NCI-H2227 treated with DMSO at 0.1 percent for 48 hours (cell line): ENCODE results near the gene SLC18B1.

ENCODE experiments used
- DNase-seq: peaks from one replicate; lab custom pipeline; 2025; lab: John Stamatoyannopoulos, UW

SLC18B1 gene

GRCh38 chr6:132742495-132742894, 55.9 kb downstream of the SLC18B1 start:
- DNase-seq, result no peak

DNA sequence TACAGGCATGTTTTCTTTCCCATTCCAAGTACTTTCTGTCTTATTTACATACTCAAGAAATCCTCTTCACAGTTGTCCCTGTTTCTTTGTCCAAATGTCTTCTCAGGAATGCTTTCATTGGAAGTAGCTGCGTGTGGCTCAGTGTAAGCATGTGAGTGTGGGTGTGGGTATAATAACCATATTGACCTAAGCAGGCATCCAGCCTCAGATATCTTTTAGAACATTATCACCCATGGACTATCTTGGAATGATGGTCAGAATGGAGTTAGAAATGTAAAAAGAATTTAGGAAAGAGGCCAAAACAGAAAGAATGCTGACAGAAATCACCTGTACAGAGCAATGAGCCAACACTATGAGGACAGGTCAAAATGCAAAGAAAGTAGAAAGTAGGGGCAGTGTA, 57.2 kb downstream of the SLC18B1 start:
- no peak for DNase-seq

- DNase-seq, result no peak
Observed at GRCh38 chr6:132736239-132736638, 62.2 kb downstream of the SLC18B1 start.

DNA sequence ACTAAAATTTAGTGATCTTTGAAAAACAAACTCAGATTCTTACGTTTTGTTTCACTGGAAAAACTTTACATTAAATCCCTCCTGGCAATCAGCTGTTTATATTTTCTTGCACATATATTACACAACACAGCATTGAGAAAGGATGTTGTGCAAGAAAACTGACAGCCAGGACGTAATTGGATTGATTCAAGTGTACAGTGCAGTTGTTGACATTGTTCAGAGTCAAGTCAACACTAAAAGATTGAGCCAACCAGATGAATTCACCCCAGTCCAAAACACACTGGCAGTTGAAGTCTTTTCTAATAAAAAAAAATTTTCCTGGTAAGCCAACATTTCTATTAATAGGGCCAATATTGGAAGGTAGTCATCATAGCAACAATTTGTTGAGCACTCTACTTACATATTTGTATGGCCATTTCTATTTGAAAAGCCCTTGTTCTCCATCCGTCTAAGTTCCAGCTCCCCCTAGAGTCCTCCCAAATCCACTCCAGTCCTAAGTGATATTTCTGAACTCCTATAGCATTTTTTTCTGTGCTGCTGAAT, 63.7 kb downstream of the SLC18B1 start:
- no peak for DNase-seq

- DNase-seq, result no peak
Observed at GRCh38 chr6:132733814-132734213, 64.6 kb downstream of the SLC18B1 start.

GRCh38 chr6:132733283-132733682, 65.2 kb downstream of the SLC18B1 start:
- no peak for DNase-seq

DNA sequence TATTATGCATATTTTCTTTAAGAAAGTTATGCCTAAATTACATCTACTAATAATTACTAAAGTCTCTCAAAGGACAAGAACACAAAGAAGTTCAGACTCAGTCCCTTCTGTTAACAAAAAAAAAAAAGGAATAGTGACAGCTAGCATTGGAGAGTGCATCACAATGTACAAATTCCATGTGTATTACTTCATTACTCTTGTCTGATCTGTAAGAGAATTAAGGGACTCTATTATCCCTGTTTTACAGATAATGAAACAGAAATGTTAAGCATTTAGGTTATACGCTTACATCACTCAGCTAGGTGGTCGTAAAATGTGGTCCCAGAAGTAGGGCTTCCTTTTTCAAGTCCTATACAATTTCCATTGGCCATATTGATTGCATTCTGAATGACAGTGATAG, 67.4 kb downstream of the SLC18B1 start:
- DNase-seq, result no peak

DNA sequence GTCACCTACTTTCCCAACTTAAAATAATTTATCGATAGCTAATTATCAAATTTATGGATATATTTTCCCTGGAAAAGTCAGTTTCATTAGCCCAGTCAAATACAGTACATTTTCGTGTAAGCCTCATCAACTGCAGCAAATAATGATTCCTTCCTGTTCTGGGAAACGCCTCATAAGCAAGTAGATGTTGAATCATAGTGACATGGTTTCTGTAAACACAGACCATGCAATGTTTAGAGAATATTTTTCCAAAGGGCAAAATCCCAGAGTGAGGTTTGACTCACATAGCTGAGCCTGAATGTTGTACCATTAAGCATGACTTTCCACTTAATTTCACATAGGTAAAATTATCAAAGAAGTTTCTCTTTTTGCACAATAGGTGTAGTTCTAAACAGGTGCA, 67.9 kb downstream of the SLC18B1 start:
- no peak for DNase-seq

GRCh38 chr6:132728616-132729015, 69.8 kb downstream of the SLC18B1 start:
- DNase-seq, result no peak

DNA sequence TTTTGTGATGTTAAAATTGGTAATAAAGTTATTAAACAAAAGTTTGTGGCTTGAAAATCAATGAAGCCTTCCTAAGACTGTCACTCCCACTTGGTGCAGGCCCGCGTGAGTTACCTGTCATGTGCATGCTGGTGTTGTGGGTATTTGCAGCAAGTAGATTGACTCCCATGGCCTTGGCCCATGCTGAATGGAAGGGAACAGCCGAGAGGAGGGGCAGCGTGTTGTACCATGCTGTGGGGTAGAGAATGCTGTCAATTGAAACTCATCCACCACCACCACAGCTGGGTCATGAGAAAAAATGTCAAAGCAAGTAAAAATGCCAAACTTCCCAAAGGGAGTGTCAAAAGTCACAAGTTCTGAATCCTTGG, 71.8 kb downstream of the SLC18B1 start:
- DNase-seq, result no peak

- no peak for DNase-seq
Observed at GRCh38 chr6:132725947-132726607, 72.4 kb downstream of the SLC18B1 start.

DNA sequence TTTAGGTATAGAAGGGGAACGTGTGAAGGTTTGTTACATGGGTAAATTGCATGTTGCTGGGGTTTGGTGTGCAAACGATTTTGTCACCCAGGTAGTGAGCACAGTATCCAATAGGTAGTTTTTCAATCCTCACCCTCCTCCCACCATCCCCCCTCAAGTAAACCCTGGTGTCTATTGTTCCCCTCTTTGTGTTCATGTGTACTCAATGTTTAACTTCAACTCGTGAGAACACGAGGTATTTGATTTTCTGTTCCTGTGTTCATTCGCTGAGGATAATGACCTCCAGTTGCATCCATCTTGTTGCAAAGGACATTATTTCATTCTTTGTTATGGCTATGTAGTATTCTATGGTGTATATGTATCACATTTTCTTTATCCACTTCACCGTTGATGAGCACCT, 73.0 kb downstream of the SLC18B1 start:
- DNase-seq, result no peak

- no peak for DNase-seq
Observed at GRCh38 chr6:132719736-132720448, 78.5 kb downstream of the SLC18B1 start.
